ENCODE results near the gene SUPT3H. TPM values are rescaled to one million over a fixed set of nuclear protein-coding genes. Genes with fewer than 3 reads are reported as not detected.

Gene SUPT3H
- total and polyA plus RNA-seq, 2 of the 8 experiments (the other 6 are each of a cell fraction or from before 2014, with no cell fraction given) = 18.8 to 23.0 TPM

DNA sequence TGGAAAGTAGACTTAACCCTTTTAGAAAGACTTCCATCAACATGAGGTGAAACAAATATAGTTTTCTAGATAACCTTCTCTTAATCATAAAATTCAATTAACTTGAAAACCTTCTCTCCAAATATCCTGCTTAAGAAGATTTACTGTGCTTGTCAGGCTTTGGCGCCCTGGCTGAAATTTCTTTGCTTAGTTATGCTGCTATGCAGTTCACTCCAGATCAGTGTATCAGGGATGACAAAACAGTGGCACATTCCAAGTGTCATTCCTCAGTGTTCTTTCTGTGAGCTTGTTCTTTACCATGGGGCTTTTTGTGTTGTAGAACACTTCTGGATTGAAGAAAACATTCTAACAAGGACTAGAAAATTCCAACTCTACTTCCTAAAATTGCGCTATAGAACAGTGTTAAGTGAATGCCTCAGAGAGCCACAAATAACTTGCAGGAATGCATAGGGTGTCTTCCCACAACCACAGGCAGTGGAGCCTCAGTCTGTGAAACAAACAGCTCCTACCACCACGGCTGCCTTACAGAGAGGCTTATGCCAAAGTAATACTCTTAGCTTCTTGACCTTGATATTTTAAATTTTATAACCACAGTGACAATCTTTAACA is 546.6 kb downstream of the SUPT3H start:
- H3K79me1 ChIP-seq (ENCODE audit: low read depth, low read length) = no peaks in the 10 kb centered on the region
- no peak overlapping the region for H3K18ac ChIP-seq (ENCODE audit: extremely low read depth, low read length)
- H3K23ac ChIP-seq (ENCODE audit: insufficient read length) = no peak overlapping the region
- peaks cover 1 to 7% (median 5%) of the 10 kb centered on the region in 4 experiments; a peak in 4 of 7 replicates for H3K4me1 ChIP-seq (replicated peaks in 1 of 4; ENCODE audit: control insufficient read depth in 3 of 4, insufficient read depth in 4 of 4, low read length in 3 of 4)
- H3K9me3 ChIP-seq (ENCODE audit: insufficient read depth in 2 of 2, low read depth in 1 of 2, low read length in 1 of 2) = no peaks in the 10 kb centered on the region
- H3K79me2 ChIP-seq (ENCODE audit: control insufficient read depth in 1 of 2, insufficient read depth in 2 of 2, low read length in 2 of 2) = no peaks in the 10 kb centered on the region
- no peak overlapping the region for H4K8ac ChIP-seq (ENCODE audit: extremely low read depth, insufficient read depth, low read length)
- H3K9ac ChIP-seq (replicated peaks in 1 of 4; ENCODE audit: extremely low read depth in 1 of 4, low read depth in 3 of 4, low read length in 3 of 4) = no peak overlapping the region
- ChIA-PET CTCF (ENCODE audit: partially characterized antibody) (no interaction called here), POLR2A (ENCODE audit: partially characterized antibody) (no interaction called here)
- no peak overlapping the region for H3K4ac ChIP-seq (replicated peaks; ENCODE audit: insufficient read length, low read depth, low read length)
- H4K20me1 ChIP-seq (replicated peaks in 1 of 2; ENCODE audit: control insufficient read depth in 1 of 2, insufficient read depth in 2 of 2, low read length in 2 of 2) = no peaks in the 10 kb centered on the region
- H2BK120ac ChIP-seq (replicated peaks; ENCODE audit: low read depth, low read length) = no peak overlapping the region
- H3K14ac ChIP-seq (ENCODE audit: insufficient read length) = no peak overlapping the region
- H3K4me2 ChIP-seq (ENCODE audit: insufficient read depth in 1 of 2, low read depth in 2 of 2, low read length in 2 of 2) = no peak overlapping the region
- H2BK12ac ChIP-seq (ENCODE audit: low read depth, low read length) = no peak overlapping the region; the same call in 1 of the 2 replicates
- TF ChIP-seq EZH2 (IDR thresholded peaks at IDR 0.05; ENCODE audit: low read depth, low read length, severe bottlenecking) (no peak), TEAD4 (IDR thresholded peaks at IDR 0.05; ENCODE audit: low read depth, low read length) (0 out of 2 replicates have a peak, but pooled peaks have one; percentile 13)
- DNase-seq (ENCODE audit: low read depth in 1 of 2, low spot score in 2 of 2) = no peak
- H3K23me2 ChIP-seq (ENCODE audit: low read depth, low read length) = no peaks in the 10 kb centered on the region
- H3K4me3 ChIP-seq (ENCODE audit: extremely low read depth in 1 of 4, insufficient read depth in 2 of 4, low read depth in 3 of 4, low read length in 4 of 4) = no peak overlapping the region
- no peaks in the 10 kb centered on the region for H3K36me3 ChIP-seq (ENCODE audit: control insufficient read depth in 2 of 4, insufficient read depth in 4 of 4, low read length in 3 of 4)
- H2BK20ac ChIP-seq (ENCODE audit: low read length) = no peak overlapping the region
- no peaks in the 10 kb centered on the region for H3K27me3 ChIP-seq (replicated peaks in 1 of 4; ENCODE audit: control insufficient read depth in 3 of 4, extremely low read depth in 1 of 4, insufficient read depth in 3 of 4, low read length in 3 of 4)
- H2BK15ac ChIP-seq (ENCODE audit: low read length) = no peak overlapping the region
- peak overlapping the region; percentile 48; the same call in 1 of the 2 replicates for H2AK5ac ChIP-seq (ENCODE audit: low read depth, low read length)
- H3K56ac ChIP-seq (replicated peaks; ENCODE audit: insufficient read length, low read depth, low read length) = no peak overlapping the region
- H3K27ac ChIP-seq (ENCODE audit: low read depth, low read length) = no peak overlapping the region
- H4K91ac ChIP-seq (replicated peaks; ENCODE audit: insufficient read length, low read length) = no peak overlapping the region
- H2BK5ac ChIP-seq (ENCODE audit: low read depth, low read length) = 0 out of 2 replicates have a peak overlapping the region, but pooled peaks have one; percentile 6
- no peak overlapping the region for H2AFZ ChIP-seq (ENCODE audit: low read length)
- no peak overlapping the region for H4K5ac ChIP-seq (ENCODE audit: insufficient read length, low read depth, low read length)
- 74% methylated on average over 3 of the region's 3 CpGs; no CpG with 5 or more reads in 1 of the 2 experiments for WGBS, 2 experiments (ENCODE audit: extremely low coverage in 1 of 2, insufficient coverage in 1 of 2, insufficient read length in 1 of 2, insufficient replicate concordance in 2 of 2, low coverage in 1 of 2, low lambda C conversion rate in 2 of 2, missing lambda C conversion rate in 1 of 2)
- no peak for FAIRE-seq
